GM21529 (cell line): ENCODE results near the gene LRRC8D.
"Not testable (repeated sequence)": the region's sequence is repeated elsewhere in the genome, so short reads cannot be mapped to it uniquely, and the experiment has no call there.

Experiments
- ATAC-seq: cut with Tn5 transposase; IDR thresholded peaks from one replicate; pipeline ENCODE4 v1.9.1; 2021; ENCODE audit not compliant: unreplicated experiment

LRRC8D gene

DNA sequence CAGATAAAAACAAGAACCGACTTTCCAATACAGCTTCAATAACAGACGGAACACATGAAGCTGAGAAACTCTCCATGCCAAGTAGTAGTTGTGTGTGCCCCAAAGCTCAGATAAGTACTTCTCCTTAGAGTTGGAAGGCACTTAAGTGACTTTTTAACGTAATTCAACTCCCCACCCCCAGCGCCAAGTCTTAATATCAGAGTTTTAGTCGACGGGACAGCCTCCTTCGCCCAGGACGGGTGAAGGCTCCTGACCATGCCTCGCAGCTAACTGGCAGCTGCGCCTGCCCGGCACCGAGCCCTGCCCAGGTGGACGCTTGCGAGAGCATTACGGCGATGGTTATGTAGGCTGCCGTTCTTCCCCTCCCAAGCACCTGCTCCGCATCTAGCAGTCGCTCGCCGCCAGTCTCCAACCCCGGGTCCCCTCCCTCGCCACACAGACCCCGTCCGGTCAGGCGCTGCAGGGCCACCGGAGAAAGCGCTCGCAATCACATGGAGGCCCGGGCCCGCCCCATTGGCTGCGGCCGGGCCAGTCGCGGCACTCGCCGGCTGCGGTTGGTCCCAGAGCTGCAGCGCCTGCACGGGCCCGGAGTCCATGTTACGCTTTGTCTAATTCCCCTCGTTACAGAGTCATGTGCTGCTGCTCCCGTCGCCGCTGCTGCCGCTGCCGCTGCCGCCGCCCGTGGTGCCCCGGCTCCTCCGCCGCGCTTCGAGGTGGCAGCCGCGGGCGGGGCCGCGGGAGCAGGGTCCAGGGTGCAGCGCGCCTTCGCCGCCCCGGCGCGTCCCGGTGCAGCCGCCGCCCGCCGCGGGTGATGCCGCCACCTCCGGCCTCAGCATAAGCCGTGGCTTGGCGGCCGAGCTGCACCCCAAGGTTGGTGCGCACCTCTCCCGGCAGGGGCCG, at the start of gene LRRC8D:
Gene LRRC8D, plus strand, starts transcription at position 611 of the 900 bp plus-strand sequence. CDS start 112,037 bp downstream, outside the sequence.
- peak; percentile 77 for ATAC-seq

DNA sequence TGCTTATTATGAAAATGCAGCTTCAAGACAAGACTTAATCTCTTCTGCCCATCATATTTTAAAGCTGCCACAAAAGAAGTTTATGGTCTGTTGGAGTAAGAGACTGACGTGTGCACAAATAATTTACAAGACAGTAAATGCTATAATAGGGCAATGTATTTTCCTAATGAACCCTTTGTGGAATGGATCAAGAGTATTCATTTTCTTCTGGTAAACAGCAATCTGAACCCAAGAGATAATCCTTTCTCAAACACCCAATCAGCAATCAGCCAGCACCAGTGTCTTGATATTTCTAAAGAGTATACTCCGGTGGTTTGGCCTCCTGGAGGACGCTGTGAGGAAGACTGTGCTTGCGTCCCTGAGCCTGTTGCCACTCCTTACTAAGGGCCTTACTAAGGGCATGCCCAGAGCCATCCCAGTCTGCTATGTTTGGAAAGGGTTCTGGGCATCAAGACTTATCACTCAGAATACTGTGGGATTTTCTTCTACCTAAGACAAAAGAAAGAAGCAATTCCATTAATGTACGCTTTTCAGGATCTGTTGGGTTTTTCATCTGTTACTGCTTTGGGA, 48.8 kb upstream of the LRRC8D start:
- no peak for ATAC-seq

DNA sequence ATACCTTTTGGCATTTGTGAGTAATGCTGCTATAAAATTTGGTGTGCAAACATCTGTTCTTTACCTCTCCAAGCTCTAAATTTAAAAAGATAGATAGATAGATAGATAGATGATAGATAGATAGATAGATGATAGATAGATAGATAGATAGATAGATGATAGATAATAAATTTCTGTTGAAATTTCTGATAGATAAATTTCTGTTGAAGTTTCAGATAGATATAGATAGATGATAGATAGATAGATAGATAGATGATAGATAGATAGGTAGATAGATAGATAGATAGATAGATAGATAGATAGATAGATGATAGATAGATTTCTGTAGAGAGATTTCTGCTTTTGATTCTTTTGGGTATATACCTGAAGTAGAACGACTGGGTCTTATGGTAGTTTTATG, 44.7 kb upstream of the LRRC8D start:
- ATAC-seq, result not testable (repeated sequence)

DNA sequence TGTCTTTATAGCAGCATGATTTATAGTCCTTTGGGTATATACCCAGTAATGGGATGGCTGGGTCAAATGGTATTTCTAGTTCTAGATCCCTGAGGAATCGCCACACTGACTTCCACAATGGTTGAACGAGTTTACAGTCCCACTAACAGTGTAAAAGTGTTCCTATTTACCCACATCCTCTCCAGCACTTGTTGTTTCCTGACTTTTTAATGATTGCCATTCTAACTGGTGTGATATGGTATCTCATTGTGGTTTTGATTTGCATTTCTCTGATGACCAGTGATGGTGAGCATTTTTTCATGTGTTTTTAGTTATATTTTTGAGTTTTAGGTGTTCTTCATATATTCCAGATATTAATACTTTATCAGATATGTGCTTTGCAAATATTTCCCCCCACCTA, 43.6 kb upstream of the LRRC8D start:
- ATAC-seq, result not testable (repeated sequence)

DNA sequence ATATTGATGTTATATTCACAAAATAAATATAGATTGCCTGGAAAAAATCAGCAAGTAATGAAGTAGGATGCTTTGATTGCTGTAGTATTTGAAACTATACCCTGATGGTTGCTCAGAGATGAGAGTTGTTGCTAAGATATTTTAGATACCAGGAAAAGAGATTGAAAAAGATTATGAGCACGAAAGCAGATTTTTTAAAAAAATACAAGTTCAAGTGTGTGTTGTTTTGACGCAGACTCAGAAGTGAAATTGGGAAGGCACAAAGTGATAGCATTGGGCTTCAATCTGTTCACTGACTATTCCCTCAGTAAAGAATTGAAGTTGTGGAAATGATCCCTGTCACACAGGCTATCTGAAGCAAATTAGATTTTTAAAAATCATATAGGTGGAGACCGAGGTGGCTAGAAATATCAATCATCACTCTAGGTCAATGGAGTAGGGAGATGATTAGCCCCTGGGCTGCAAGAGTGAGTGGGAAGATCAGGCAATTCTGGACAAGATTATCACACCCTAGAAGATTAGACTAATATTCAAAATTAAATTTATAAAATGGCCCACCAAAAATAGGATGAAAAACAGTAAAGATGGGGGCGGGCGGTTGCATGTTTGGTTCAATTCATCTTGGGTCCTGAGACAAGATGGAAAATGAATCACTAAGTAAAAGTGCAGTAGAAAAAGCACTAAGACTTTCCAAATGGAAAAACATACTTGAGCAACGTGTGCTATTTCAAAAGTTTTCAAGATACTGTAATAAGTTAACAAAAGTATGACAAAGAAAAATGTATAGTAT, 41.5 kb upstream of the LRRC8D start:
- ATAC-seq, result no peak

DNA sequence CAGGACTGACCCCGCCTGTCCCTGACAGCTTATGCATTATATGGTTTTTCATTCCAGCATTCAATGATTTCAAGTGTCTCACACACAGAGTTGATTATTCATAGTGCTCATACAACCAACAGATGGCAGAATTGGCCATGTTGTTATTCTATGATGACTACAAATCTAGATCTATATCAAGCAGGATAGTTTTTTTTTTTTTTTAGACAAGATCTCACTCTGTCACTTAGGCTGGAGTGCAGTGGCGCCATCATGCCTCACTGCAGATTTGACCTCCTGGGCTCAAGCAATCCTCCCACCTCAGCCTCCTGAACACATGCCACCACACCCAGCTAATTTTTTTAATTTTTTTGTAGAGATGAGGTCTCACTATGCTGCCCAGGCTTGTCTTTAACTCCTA, 40.1 kb upstream of the LRRC8D start:
- no peak for ATAC-seq

DNA sequence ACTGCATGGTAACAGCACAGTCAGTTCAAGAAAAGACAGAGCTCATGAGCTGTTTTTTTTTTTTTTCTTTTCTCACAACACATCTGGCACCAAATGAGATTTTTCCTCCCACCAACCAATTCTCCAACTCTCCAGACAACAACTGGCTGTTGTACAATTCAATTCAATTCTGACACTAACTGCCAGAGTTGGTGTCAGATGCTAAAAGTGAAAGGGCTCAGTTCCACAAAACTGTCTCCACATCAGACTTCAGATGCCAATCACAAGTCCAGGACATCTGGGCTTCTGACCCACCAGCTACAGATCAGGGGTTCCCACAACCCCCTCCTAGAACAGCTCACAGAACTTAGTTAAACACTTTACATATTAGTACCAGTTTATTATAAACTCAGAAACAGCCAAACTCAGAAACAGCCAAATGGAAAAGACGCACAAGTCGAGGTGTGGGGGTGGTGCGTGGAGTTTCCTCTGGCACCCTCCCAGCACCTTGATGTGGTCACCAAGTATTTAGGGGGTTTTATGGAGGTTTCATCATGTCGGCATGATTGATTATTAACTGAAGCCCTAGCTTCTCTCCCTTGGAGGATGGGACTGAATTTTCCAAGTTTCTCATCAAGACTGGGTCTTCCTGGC, 39.2 kb upstream of the LRRC8D start:
- ATAC-seq, result peak; percentile 89

DNA sequence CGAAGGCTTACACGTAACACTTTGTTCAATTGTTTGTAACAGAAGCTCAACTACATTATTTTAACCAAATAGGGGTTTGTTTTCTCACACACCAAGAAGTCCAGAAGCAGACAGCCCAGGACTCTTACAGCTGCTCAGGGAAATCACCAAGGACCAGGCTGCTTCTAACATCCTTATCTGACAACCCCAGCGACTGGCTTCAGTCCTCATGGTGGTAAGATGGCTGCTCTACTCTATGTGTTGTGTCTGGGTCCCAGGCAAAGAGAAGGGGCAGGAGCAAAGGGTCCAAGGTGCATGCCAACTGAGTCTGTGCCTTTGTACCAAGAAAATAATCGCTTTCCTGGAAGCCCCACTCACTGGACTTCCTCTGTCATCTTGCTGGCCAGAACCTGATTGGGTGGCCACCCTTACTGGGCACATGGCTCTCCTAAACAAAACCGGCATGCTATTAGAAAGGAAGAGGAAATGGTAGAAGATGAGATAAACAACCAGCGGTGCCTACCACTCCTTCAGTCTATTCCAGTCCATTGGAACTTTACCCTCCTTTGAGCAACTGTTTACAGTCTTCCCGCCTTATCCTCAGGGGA, 34.1 kb upstream of the LRRC8D start:
- ATAC-seq, result no peak

DNA sequence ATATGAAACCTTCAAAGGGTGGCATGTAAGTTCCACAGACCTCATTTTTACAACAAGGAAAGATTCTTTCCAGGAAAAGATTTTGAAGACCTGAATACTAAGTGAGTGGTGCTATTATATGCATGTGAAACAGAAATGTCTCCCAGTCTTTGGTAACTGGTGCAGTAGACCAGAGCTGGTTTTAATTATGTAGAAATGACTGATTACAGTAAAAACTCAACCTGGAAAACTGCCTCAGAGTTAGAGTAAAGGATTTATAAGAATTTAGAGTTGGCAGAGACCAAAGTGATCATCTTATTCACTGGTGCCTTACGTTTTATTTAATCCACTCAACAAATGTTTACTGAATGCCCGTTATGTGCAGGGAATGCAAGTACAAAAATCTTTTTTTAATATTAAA, 30.2 kb upstream of the LRRC8D start:
- no peak for ATAC-seq

DNA sequence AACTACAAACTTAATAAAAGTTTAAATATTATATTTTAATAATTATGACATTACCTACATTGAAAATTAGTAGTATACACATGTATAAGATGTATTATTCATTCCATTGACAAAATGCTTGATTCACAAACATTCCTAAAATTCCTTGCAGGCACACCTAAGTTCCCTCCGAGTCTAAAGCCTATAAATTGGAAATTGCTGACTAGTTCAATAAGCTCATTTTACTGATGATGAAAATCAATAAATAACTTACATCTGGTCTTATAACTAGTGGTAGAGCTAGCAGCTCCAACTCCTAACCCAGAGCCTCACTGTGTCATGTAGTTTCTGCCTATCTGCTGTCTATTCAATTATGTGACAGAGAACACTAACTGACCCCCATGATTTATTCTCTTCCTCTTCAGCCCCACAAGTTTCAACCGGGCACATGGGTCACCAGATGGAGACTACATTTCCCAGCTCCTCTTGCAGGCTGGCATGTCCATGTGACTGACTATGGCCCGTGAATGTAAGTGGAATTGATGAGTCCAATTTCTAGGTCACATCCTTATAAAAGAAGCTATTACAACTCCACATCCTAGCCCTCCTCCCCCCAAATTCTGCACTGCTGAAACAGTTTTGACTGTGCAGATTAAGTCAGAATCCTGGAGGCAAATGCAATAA, 29.6 kb upstream of the LRRC8D start:
- no peak for ATAC-seq

DNA sequence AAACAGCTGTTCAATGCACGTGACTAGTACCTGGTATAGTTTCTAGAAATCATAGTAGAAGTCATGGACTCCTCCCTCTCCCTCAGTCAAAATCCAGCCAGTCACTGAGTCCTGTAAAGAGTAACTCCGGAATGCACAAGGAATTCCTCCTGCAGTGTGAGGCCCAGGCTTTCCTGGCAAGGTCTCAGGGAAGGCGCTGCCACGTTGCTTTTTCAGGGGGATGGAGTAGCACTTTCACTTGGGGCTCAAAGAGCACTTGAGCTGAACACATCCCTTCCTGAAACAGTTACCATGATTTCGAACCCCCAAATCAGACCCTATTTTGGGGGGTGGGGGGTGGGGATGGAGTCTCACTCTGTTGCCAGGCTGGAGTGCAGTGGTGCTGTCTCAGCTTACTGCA, 26.4 kb upstream of the LRRC8D start:
- no peak for ATAC-seq

DNA sequence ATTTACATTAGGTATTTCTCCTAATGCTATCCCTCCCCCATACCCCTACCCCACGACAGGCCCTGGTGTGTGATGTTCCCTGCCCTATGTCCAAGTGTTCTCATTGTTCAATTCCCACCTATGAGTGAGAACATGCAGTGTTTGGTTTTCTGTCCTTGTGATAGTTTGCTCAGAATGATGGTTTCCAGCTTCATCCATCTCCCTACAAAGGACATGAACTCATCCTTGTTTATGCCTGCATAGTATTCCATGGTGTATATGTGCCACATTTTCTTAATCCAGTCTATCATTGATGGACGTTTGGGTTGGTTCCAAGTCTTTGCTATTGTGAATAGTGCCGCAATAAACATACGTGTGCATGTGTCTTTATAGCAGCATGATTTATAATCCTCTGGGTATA, 25.3 kb upstream of the LRRC8D start:
- ATAC-seq, result not testable (repeated sequence)

DNA sequence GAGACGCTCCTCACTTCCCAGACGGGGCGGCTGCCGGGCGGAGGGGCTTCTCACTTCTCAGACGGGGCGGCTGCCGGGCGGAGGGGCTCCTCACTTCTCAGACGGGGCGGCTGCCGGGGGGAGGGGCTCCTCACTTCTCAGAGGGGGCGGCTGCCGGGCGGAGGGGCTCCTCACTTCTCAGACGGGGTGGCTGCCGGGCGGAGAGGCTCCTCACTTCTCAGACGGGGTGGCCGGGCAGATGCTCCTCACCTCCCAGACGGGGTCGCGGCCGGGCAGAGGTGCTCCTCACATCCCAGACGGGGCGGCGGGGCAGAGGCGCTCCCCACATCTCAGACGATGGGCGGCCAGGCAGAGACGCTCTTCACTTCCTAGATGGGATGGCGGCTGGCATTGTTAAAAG, 23.0 kb upstream of the LRRC8D start:
- ATAC-seq, result not testable (repeated sequence)

DNA sequence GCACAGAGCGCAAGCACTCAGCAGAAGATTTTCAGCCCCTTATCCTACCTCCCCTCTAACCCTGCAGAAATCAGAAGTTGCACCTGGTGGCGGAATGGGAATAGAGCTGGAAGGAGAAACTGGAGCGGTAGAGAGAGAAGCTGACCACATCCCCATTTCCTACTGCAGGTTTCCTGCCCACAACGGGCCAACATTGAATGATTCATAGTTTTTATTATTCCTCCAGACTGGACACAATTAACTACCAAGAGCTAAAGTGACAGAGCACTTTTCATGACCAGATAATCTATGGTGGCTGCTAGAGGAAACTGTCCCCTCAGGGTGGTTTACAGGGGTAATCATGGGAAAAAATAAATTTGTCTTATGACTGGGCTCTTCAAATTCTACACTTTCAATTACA, 21.3 kb upstream of the LRRC8D start:
- no peak for ATAC-seq

DNA sequence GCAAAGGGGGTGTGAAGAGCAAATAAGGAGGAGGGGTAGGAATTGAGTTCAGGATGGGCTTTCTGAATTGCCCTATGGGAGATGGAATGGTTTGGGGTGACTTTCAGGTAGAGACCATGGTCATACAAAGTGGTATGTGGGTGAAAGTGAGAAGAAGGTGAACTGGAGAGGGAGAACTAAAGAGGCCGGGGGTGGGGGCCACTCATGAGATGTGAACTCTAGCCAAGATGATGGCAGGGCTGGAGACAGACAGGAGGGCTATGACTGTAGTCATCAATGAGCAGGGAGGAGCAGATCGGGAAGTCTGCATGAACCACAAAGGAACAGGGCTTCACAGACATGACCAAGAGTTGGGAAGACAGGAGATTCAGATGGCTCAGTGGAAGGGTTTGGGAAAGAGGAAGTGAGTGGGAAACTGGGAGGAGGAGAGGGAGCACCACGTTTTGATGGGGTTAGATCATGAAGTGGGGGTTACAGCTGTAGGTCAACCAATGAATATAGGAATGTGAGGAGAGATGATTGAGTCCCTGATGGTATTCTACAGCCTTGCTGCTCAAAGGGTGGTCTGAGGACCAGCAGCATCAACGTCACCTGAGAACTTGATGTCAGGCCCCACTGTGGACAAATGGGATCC, 20.7 kb upstream of the LRRC8D start:
- no peak for ATAC-seq

DNA sequence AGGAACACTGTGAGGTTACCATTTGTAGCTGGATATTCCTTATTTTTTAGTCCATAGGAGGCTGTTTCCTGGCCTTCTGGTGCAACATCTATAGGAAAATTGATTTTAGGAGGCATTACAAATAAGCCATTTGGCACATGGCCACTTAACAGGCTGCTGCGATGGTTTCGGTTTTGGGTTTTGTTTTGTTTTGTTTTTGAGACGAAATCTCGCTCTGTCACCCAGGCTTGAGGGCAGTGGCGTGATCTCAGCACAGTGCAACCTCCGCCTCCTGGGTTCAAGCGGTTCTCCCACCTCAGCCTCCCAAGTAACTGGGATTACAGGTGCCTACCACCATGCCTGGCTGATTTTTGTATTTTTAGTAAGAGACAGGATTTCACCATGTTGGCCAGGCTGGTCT, 20.1 kb upstream of the LRRC8D start:
- ATAC-seq, result no peak

DNA sequence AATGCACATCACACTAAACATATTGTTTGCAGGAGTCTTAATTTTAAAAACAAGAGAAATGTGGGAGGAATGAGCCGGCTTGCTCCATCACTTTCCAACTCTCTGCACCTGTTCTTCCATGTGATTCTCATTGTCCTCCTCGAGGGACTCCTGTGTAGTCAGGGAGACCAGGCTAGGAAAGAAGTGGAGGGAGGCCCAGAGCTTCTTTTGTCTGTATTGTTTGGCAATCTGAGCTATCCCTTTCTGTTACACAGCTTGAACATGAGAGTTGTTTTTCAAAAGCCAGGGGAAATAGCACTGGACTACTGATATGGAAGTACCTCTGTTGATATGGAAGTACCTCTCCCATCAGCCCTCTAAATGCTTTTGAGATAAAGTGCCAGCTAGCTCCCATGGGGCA, 18.8 kb upstream of the LRRC8D start:
- ATAC-seq, result no peak

DNA sequence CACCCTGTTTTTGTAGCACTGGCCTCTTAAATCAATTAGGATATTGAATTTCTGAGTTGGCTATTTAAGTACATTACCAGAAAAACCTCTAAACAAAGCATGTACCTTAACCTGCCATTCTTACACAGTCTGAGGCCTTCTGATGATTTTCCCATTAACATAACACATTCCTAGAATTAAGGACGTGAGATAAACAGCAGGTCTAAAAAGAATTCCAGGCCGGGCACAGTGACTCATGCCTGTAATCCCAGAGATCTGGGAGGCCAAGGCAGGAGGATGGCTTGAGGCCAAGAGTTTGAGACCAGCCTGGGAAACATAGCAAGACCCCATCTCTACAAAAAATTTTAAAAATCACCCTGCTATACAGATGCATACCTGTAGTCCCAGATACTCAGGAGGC, 18.0 kb upstream of the LRRC8D start:
- no peak for ATAC-seq

DNA sequence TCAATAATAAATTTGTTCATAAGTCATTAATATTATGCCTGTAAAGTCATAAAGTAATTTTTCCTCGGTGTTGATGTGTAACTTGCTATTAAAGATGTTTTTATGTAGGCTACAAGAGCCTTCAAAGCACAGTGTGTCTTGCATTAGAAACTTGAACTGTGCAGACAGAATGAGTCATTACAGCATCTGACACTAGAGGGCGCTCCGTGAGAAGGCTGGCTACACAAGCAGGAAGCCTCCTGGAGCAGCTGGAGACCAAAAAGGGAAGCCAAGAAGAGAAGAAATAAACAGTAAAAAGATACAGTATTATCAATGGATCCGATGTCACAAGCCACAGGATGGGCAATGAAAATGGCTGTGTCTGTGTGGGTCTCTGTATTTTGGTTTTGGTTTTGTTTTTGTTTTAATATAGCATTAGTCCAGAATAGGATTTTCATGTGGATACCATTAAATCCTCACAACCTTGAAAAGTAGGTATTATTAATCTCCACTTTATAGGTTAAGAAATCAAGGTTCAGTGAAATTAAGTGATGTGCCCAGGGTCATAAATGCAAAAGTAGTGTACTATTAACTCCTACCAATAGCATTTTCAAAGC, 16.1 kb upstream of the LRRC8D start:
- peak; percentile 94 for ATAC-seq

DNA sequence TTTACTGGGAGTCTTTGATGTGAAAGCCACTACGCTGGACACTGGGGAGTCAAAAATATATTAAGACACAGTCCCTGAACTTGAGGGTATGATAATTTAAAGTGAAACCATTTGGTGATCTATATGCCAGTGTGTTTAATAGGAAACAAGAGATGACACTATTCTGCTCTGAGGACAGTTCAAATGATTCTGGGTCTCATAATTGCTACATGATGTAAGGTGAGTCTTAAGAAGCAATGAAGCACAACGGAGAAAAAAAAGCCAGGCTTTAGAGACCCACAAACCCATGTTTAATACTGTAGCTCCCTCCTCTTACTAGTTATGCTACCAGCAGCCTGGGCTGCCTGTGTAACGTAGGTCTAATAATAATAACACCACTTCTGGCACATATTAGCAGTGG, 14.2 kb upstream of the LRRC8D start:
- no peak for ATAC-seq
